Adrenal gland (tissue), 5 donors: ENCODE measurements around the gene NPAS3.

Source experiments
- CTCF ChIP-seq, 6 experiments: fragments of 450-650 bp in 4 of 6; fragments of 200-600 bp in 2 of 6; sonication (generic) in 1 of 6; IDR thresholded peaks; 1 replicate in 5 of 6; 2 replicates in 1 of 6; pipeline versions ENCODE4 v1.5.1 to v1.8.0; 2016 to 2021; ENCODE audit warnings: antibody characterized with exemption in 6 of 6, mild to moderate bottlenecking in 2 of 6, moderate library complexity in 1 of 6
- POLR2A ChIP-seq, 2 donors: fragments of 450-650 bp; IDR thresholded peaks; one replicate each; pipeline ENCODE4 v1.6.1; 2017; ENCODE audit warnings: antibody characterized with exemption in 2 of 2, mild to moderate bottlenecking in 2 of 2, moderate library complexity in 1 of 2
- donor health status: DM: no; HTN: no; CAD: no.

DNA sequence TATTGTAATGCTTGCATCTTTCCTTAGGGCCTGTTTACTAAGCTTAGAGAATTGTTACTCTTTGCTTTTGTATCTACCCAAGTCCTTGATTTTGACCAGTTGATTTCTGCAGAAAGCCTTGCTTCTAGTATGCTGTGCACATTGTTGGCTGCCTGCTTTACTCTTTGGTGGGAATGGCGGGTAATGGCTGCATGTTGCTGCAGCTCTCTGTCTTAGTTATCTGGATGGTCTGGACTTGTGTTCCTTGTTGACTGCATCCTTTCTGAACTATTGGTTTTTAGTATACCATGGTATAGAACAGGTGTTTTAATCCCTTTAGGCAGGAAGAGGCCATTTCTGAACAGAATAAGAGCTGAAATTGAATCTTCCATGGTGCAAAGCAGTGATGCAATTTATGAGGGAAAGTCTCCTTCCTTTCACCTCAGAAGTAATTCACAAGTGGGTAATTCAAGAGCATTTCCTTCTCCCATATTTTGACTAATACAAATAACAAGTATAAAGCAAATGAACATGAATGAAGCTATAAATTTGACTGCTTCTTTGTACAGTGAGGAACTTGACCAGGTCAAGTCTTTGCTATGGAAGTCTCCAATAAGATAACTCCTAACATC, 466.4 kb downstream of the NPAS3 start:
- TF ChIP-seq CTCF (IDR thresholded peaks at IDR 0.05): no peak
- TF ChIP-seq POLR2A (IDR thresholded peaks at IDR 0.05): no peak
